Activated CD4-positive, alpha-beta T cell treated with anti-CD3 and anti-CD28 coated beads for 48 hours (primary cell): ENCODE results near the gene CTCF.

Source experiments
- DNase-seq: peaks from one replicate; pipeline ENCODE4 v3.0.0-alpha.2; 2020

The CTCF gene

GRCh38 chr16:67549936-67550335 lies 12.4 kb upstream of the CTCF start:
- DNase-seq, result no peak

- DNase-seq, result no peak
Measured at GRCh38 chr16:67551091-67551490, 11.2 kb upstream of the CTCF start.

DNA sequence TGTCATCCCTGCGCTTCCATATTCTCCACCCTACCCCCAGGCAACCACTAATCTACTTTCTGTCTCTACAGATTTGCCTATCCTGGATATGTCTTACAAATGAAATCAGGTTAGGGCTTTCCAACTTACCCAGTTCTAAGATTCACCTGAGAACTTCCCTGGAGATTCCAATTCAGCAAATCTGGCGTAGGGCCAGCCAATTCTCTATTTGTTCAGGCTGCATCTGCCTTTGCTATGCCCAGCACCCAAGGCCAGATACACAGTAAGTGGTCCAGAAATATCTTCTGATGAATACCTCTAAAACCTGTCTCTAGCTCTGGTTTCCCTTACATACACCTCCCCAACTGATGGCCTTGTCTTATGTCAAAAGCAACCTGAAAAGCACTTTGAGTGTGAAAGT lies 10.4 kb upstream of the CTCF start:
- DNase-seq, result no peak

DNA sequence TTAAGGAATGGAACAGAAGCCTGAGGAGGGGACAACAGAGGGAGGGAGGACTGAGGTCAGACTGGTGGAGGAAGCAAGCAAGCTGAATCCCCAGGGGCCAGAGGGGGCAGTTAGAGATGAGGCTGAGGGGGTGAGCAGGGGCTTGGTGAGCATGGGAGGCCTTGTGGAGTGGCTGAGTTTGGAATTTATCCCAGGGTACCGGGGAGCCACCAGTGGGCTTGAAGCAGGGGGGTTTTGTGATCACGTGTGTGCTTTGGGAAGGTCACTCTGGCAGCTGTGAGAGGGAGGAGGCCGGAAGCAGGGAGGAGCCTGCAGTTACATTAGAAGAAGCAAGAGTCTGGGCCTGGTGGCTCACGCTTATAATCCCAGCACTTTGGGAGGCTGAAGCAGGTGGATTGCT lies 9.8 kb upstream of the CTCF start:
- no peak for DNase-seq

- no peak for DNase-seq
Measured at GRCh38 chr16:67555795-67556212, 6.5 kb upstream of the CTCF start.

DNA sequence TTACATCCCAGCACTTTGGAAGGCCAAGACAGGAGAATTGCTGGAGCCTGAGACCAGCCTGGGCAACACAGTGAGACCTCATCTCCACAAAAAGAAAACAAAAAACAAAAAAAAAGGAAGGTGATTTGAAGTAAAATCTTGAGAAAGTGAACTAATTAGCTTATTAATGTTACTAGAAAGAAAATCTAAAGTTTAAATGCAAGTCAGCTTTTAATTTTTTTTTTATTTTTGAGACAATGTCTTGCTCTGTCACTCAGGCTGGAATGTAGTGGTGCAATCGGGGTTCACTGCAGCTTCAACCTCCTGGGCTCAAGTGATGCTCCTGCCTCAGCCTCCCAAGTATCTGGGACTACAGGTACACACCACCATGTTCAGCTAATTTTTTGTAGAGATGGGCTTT lies 3.5 kb upstream of the CTCF start:
- DNase-seq, result no peak

GRCh38 chr16:67560827-67561342 lies 1.4 kb upstream of the CTCF start:
- no peak for DNase-seq

GRCh38 chr16:67561501-67561823 lies 864 bp upstream of the CTCF start:
- no peak for DNase-seq

GRCh38 chr16:67561824-67562525 lies 351 bp upstream of the CTCF start:
- peak; percentile 98 for DNase-seq

GRCh38 chr16:67562918-67563707 lies 787 bp downstream of the CTCF start:
- DNase-seq, result peak; percentile 70

DNA sequence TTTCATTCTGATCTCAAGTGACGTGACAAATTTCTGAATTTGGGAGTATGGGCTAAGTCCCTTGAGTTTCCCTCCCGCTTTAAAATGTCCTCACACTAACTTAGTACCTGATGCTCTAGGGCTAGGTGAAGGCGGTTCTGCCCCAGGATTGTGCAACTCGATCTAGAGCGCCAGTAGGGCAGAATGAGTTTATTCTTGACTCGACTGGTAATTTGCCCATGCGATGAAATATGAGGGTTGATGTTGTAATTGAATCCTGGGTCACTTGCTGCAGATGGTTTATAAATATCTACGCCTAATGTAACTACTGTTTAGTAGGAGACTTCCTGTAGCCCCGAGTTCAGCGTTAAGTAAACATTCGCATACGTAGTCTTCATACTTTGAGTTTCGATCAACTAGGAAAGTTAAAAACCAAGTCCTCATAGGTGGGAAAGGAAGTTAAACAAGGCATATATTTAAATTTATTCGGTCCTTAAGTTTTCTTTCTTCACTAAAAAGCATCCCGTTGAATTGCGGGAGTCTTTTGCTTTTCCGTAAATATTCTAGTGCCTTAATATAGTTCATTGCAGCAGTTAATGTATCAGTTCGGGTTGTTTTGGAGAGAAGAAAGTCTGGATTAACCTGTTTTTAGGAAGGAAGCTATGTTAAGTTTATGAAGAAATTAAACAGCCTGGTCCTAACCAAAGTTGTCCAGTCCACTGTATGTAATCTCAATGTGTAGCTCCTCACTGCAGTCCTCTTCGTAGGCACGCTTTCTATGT lies 1.6 kb downstream of the CTCF start:
- DNase-seq, result peak; percentile 46

- no peak for DNase-seq
Measured at GRCh38 chr16:67565470-67566100, 3.3 kb downstream of the CTCF start.

DNA sequence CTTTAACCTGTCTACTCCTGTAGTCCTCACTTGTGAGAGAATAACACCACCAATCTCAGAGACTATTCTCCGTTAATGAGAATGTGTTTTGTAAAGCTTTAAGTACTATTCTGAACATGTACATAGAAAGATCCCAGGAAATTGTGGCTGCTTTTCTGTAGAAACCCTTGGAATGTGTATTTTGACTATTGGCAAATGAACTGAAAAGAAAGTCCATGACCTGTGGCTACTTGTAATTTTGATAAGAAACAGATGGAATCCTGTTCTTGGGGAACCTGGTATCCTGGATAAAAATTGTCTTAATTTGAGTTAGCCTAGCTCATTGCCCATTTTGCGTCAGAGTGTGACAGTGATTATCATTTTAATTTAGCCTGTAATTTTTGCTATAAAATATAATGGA lies 9.1 kb downstream of the CTCF start:
- no peak for DNase-seq

DNA sequence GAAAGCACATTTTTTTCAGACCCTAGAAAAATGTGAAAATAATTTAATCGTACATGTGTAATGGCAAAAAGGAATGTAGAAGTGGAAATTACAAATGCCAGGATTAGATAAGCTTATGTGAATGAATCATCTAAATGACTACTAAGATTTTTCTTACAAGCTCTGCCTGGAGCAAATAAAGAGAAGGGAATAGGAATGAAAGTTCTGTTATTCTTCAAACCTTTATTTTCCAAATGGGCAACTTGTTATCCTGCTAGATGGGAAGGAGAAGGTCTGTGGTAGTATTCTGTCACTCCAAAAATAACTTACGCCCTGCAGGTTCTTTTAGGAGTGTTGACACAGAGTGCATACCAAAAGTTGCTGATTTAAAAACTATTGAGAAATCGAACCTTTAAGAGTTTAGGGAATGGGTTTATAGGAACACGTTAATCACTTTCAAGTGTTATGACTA lies 9.7 kb downstream of the CTCF start:
- no peak for DNase-seq

DNA sequence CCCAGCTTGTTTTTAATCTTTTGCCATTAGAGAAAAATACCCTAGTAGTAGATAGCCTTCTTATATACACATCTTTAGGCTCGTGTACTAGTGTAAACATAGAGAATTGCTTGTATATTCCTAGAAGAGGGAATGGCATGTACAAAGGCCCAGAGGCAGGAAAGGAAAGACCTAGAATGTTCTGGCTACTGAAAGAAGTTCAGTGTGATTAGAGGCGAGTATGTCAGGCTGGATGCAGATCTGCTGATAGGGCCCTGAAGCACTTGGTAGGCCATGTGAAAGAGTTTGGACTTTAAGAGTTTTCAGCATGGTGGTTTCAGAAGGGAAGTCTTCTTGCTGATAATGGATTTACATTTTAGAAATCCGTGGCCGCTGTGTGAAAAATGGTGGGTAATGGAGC lies 17.4 kb downstream of the CTCF start:
- no peak for DNase-seq

DNA sequence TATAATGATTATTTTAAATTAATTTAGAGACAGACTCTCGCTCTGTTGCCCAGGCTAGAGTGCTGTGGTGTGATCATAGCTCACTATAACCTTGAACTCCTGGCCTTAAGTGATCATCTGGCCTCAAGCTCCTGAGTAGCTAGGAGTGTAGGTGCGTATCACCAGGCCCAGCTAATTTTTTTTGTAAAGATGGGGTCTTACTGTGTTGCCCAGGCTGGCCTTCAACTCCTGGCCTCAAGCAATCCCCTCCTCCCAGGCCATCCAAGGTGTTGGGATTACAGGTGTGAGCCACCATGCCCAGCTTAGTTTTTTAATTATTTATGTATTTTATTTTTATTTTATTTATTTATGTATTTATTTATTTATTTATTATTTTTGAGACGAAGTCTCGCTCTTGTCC lies 17.9 kb downstream of the CTCF start:
- DNase-seq, result no peak

DNA sequence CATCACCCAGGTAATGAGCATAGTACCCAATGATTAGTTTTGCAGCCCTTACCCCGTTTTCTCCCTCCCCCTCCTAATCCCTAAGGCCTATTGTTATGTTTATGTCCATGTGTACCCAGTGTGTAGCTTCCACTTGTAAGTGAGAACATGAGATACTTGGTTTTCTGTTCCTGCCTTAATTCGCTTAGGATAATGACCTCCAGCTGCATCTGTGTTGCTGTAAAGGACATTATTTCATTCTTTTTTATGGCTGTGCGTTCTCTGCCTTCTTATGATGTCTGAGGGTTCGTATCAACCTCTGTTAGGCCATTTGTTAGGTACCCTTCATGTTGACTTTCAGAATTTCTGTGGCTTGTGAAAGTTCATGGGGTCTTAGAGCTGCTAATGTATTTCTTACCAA lies 31.0 kb downstream of the CTCF start:
- DNase-seq, result no peak

GRCh38 chr16:67593701-67594100 lies 31.4 kb downstream of the CTCF start:
- no peak for DNase-seq

DNA sequence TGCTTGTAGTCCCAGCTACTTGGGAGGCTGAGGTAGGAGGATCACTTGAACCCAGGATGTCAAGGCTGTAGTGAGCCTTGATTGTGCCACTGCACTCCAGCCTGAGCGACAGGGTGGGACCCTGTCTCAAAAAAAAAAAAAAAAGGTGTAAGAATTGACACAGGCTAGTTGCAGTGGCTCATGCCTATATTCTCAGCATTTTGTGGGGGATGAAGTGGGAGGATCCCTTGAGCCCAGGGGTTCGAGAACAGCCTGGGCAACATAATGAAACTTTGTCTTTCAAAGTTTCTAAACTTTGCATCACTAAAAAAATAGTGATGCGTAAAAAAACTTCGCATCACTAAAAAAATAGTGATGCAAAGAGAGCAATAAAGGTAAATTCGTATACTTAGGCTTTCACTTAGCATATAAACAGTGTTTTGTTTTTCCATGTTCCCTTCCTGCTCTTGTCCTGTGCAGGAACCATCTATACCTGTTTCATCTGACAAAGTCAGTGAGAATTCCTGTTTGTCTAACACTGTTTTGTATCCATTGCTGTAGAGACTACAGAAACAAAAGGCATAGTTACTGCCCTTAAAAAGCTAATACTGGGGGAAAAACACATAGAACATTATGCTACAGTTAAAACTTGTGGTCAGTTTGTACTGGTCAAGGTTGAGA lies 32.1 kb downstream of the CTCF start:
- no peak for DNase-seq

DNA sequence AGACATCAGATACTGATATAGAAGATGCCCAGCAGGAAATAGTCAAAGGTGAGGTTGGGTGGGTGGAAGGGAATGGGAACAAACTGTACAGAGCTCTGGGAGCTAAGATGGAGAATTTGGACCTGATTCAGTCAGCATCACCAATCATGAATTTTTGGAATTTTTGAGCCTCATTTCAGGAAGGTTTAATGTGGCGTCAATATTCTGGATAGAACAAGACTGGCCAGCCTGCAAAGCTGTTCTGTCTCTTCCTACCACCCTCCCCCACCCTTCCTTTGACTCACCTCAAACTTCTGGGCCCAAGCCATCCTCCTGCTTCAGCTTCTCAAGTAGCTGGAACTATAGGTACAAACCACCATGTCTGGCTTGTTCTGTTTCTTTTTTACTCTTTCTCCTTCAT lies 32.6 kb downstream of the CTCF start:
- peak; percentile 15 for DNase-seq

DNA sequence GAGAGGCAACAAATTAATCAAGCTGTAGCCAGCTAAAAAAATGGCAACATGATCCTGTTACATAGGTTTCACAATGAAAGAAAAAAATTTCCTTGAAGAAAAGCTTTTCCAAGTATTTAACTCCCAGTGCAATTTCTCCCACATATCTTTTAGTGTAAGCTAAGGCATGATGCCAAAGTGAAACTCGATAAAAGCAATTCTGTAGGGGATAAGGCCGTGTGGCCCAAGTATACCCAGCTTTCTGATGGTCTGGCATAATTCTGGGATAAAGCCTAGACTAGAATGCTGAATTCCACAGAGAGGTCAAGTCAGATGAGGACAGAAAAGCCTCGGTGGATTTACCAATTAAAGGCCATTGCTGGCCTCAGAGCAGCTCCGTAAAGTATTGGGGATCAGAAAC lies 36.2 kb downstream of the CTCF start:
- DNase-seq, result no peak

DNA sequence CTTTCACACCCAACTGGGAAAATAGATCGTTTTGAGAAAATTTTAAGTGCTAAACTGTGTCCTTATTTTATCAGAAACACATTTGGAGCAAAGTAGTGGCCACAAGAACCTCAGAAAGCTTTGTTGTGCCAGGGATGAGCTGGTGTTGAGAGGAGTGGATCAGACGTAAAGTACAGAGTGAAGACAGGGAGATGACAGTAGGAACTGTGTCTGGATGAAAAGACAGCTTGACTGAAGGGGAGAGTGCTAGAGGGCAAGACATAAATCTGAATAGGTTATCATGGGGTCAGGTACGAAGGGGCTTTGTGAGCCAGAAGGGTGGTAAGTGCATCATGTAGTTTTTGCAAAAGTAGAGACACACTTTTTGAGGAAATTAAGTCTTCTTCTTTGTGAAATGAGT lies 43.3 kb downstream of the CTCF start:
- no peak for DNase-seq

- DNase-seq, result no peak
Measured at GRCh38 chr16:67606632-67607031, 44.3 kb downstream of the CTCF start.
